Measurements from ENCODE around the gene TP53RK.
A peak's percentile ranks its signal among the peaks of the same experiment; 100 is the strongest.

The TP53RK gene

GRCh38 chr20:46689082-46689753, at the start of gene TP53RK:
TP53RK (minus strand) TSS chr20:46689444; CDS start chr20:46689414, 30 bp downstream.
- peak; percentile 96 for DNase-seq (ENCODE audit: low spot score)

GRCh38 chr20:46735436-46735835, 46.2 kb upstream of the TP53RK start:
- DNase-seq (ENCODE audit: low spot score): no peak

GRCh38 chr20:46731770-46732169, 42.5 kb upstream of the TP53RK start:
- no peak for DNase-seq (ENCODE audit: low spot score)

GRCh38 chr20:46725186-46726165, 36.2 kb upstream of the TP53RK start:
- no peak for DNase-seq (ENCODE audit: low spot score)

GRCh38 chr20:46724343-46724959, 35.2 kb upstream of the TP53RK start:
- DNase-seq (ENCODE audit: low spot score): no peak

GRCh38 chr20:46723039-46723438, 33.8 kb upstream of the TP53RK start:
- no peak for DNase-seq (ENCODE audit: low spot score)

GRCh38 chr20:46722450-46722849, 33.2 kb upstream of the TP53RK start:
- no peak for DNase-seq (ENCODE audit: low spot score)

- DNase-seq (ENCODE audit: low spot score): no peak
Observed at GRCh38 chr20:46721476-46721875, 32.2 kb upstream of the TP53RK start.

GRCh38 chr20:46720776-46721425, 31.7 kb upstream of the TP53RK start:
- DNase-seq (ENCODE audit: low spot score): no peak

- DNase-seq (ENCODE audit: low spot score): no peak
Observed at GRCh38 chr20:46720019-46720418, 30.8 kb upstream of the TP53RK start.

- DNase-seq (ENCODE audit: low spot score): no peak
Observed at GRCh38 chr20:46717818-46718541, 28.7 kb upstream of the TP53RK start.

- DNase-seq (ENCODE audit: low spot score): no peak
Observed at GRCh38 chr20:46715292-46715756, 26.1 kb upstream of the TP53RK start.

- DNase-seq (ENCODE audit: low spot score): no peak
Observed at GRCh38 chr20:46713957-46714834, 25.0 kb upstream of the TP53RK start.

- no peak for DNase-seq (ENCODE audit: low spot score)
Observed at GRCh38 chr20:46712056-46712636, 22.9 kb upstream of the TP53RK start.

- DNase-seq (ENCODE audit: low spot score): no peak
Observed at GRCh38 chr20:46710153-46710913, 21.1 kb upstream of the TP53RK start.

- DNase-seq (ENCODE audit: low spot score): peak; percentile 86
Observed at GRCh38 chr20:46709459-46710152, 20.4 kb upstream of the TP53RK start, which contains the start of gene SLC2A10. SLC2A10 (plus strand) TSS chr20:46709649; CDS start chr20:46709737, 88 bp downstream.

GRCh38 chr20:46709055-46709458, 19.8 kb upstream of the TP53RK start:
- DNase-seq (ENCODE audit: low spot score): no peak

- DNase-seq (ENCODE audit: low spot score): no peak
Observed at GRCh38 chr20:46708172-46708860, 19.1 kb upstream of the TP53RK start.
